Measurements from ENCODE around the gene ALOX15B. TPM values are rescaled to one million over a fixed set of nuclear protein-coding genes. Genes with fewer than 3 reads are reported as not detected.

ALOX15B gene
- total and polyA plus RNA-seq, 9 of the 15 experiments (the other 6 are each of a cell fraction or from before 2014, with no cell fraction given) = 0.04 TPM; not detected in 8

DNA sequence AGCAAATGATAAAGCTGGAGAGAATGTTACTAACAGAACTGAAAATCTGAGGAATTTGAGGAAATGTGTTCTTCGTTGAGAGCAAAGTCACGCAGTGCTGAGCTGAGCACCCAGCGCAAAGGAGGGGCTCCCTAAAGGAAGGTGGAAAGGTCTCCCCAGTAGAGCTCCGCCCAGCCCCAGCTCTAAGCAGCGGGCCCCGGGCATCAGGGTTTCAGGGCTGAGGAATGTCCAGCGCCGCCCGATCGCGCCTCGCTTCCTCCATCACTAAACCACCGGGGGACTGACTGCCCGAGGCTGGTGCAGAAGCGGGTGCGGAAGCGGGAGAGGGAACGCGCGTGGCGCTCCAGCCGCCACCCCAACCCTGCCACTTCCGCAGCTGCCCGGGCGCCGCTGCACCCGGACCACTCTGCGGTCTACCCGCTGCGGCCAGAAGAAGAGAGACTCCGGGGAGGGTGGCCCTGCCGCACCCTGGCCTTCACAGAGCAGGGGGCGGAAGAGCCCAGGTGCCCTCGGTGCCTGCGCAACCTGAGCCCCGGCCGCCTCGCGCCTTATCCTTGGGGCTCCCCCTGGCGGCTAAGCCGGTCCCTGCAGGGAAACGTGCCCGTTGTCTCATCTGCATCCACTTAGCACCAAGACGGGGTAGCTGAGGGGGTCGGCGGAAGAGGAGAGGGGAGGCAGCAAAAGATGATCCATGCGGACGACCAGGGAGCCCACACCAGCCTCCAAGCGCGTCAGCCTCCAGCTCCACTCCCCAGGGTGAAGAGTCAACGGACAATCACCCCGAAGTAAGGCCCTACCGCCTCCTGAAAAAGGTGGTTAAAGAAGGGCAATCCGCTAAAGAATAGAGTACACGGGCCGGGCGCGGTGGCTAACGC lies 48.8 kb upstream of the ALOX15B start (continued):
- TF ChIP-seq ZC3H4 (CRISPR knock-in tag; IDR thresholded peaks at IDR 0.05; ENCODE audit: borderline replicate concordance) (no peak), ELF2 (CRISPR knock-in tag; IDR thresholded peaks at IDR 0.05) (no peak), EP300 (IDR thresholded peaks at IDR 0.05; ENCODE audit: low read length) (no peak), RBM15 (IDR thresholded peaks at IDR 0.05; ENCODE audit: insufficient read depth, low read length) (no peak), CAMTA2 (CRISPR knock-in tag; conservative IDR thresholded peaks at IDR 0.05) (no peak), EWSR1 (IDR thresholded peaks at IDR 0.05; ENCODE audit: borderline replicate concordance, low read depth, partially characterized antibody) (no peak), EP400 (IDR thresholded peaks at IDR 0.05) (peak; percentile 26; the same call in 1 of the 2 replicates), ZNF232 (CRISPR knock-in tag; IDR thresholded peaks at IDR 0.05) (no peak), XRCC3 (IDR thresholded peaks at IDR 0.05) (no peak), DDX20 (tag; IDR thresholded peaks at IDR 0.05; ENCODE audit: low read depth) (no peak), SMARCA5 (IDR thresholded peaks at IDR 0.05) (no peak), ZC3H8 (IDR thresholded peaks at IDR 0.05) (no peak), BHLHE40 (IDR thresholded peaks at IDR 0.05; ENCODE audit: low read length) (peak; percentile 74), FOXP1 (CRISPR knock-in tag; IDR thresholded peaks at IDR 0.05) (no peak), POLR2B (IDR thresholded peaks at IDR 0.05; ENCODE audit: low read depth, partially characterized antibody) (no peak), POLR2G (IDR thresholded peaks at IDR 0.05; ENCODE audit: low read depth, low read length) (peak; percentile 66), RNF2 (IDR thresholded peaks at IDR 0.05) (no peak)
- TF ChIP-seq, protein P1, sequence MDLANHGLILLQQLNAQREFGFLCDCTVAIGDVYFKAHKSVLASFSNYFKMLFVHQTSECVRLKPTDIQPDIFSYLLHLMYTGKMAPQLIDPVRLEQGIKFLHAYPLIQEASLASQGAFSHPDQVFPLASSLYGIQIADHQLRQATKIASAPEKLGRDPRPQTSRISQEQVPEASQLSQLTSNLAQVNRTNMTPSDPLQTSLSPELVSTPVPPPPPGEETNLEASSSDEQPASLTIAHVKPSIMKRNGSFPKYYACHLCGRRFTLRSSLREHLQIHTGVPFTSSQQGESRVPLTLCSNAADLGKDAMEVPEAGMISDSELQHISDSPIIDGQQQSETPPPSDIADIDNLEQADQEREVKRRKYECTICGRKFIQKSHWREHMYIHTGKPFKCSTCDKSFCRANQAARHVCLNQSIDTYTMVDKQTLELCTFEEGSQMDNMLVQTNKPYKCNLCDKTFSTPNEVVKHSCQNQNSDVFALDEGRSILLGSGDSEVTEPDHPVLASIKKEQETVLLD (IDR thresholded peaks at IDR 0.05) = peak; percentile 29; the same call in 1 of the 2 replicates
- TF ChIP-seq, protein P2, sequence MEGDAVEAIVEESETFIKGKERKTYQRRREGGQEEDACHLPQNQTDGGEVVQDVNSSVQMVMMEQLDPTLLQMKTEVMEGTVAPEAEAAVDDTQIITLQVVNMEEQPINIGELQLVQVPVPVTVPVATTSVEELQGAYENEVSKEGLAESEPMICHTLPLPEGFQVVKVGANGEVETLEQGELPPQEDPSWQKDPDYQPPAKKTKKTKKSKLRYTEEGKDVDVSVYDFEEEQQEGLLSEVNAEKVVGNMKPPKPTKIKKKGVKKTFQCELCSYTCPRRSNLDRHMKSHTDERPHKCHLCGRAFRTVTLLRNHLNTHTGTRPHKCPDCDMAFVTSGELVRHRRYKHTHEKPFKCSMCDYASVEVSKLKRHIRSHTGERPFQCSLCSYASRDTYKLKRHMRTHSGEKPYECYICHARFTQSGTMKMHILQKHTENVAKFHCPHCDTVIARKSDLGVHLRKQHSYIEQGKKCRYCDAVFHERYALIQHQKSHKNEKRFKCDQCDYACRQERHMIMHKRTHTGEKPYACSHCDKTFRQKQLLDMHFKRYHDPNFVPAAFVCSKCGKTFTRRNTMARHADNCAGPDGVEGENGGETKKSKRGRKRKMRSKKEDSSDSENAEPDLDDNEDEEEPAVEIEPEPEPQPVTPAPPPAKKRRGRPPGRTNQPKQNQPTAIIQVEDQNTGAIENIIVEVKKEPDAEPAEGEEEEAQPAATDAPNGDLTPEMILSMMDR (IDR thresholded peaks at IDR 0.05 in 2 of 3, conservative IDR thresholded peaks at IDR 0.05 in 1 of 3; ENCODE audit: insufficient read depth in 2 of 3, low read depth in 1 of 3, low read length in 3 of 3) = peak; percentile 79 to 84 (median 82)
- TF ChIP-seq, protein P3, sequence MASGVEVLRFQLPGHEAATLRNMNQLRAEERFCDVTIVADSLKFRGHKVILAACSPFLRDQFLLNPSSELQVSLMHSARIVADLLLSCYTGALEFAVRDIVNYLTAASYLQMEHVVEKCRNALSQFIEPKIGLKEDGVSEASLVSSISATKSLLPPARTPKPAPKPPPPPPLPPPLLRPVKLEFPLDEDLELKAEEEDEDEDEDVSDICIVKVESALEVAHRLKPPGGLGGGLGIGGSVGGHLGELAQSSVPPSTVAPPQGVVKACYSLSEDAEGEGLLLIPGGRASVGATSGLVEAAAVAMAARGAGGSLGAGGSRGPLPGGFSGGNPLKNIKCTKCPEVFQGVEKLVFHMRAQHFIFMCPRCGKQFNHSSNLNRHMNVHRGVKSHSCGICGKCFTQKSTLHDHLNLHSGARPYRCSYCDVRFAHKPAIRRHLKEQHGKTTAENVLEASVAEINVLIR (CRISPR knock-in tag; IDR thresholded peaks at IDR 0.05) = no peak
- TF ChIP-seq, protein P4, sequence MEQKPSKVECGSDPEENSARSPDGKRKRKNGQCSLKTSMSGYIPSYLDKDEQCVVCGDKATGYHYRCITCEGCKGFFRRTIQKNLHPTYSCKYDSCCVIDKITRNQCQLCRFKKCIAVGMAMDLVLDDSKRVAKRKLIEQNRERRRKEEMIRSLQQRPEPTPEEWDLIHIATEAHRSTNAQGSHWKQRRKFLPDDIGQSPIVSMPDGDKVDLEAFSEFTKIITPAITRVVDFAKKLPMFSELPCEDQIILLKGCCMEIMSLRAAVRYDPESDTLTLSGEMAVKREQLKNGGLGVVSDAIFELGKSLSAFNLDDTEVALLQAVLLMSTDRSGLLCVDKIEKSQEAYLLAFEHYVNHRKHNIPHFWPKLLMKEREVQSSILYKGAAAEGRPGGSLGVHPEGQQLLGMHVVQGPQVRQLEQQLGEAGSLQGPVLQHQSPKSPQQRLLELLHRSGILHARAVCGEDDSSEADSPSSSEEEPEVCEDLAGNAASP (IDR thresholded peaks at IDR 0.05) = no peak
- TF ChIP-seq, protein P5, sequence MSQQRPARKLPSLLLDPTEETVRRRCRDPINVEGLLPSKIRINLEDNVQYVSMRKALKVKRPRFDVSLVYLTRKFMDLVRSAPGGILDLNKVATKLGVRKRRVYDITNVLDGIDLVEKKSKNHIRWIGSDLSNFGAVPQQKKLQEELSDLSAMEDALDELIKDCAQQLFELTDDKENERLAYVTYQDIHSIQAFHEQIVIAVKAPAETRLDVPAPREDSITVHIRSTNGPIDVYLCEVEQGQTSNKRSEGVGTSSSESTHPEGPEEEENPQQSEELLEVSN (IDR thresholded peaks at IDR 0.05; ENCODE audit: borderline replicate concordance in 1 of 2, extremely low read depth in 1 of 2, insufficient read depth in 1 of 2, insufficient read length in 1 of 2, low read depth in 1 of 2, low read length in 1 of 2, poor library complexity in 1 of 2, severe bottlenecking in 1 of 2) = peak; percentile 54 to 82
